Measurements from ENCODE around the gene DUSP6. TPM values are rescaled to one million over a fixed set of nuclear protein-coding genes. Genes with fewer than 3 reads are reported as not detected.

DUSP6 gene
- total and polyA plus RNA-seq, 2 donors (not counting 1 experiment from before 2014, with no cell fraction given), result 7.0 to 50.0 TPM

GRCh38 chr12:89353823-89354611, 1.7 kb upstream of the DUSP6 start:
- Histone ChIP-seq H3K4me3 (replicated peaks in 1 of 4; ENCODE audit: control extremely low read depth in 1 of 4, insufficient read depth in 1 of 4, low read depth in 3 of 4, low read length in 4 of 4) (peak overlapping the region; percentile 61 to 84 (median 66)), H3K9ac (ENCODE audit: insufficient read depth, low read length) (peak overlapping the region; percentile 95), H3K4me2 (ENCODE audit: extremely low read depth, insufficient read depth, low read length) (peak overlapping the region; percentile 94), H3K36me3 (ENCODE audit: control insufficient read depth, insufficient read depth, low read length) (peaks cover under 1% of the 10 kb centered on the region), H2AFZ (ENCODE audit: low read length) (peak overlapping the region; percentile 36), H3K27me3 (ENCODE audit: control insufficient read depth, insufficient read depth, low read length) (no peaks in the 10 kb centered on the region), H3K27ac (ENCODE audit: insufficient read depth, low read length) (peak overlapping the region; percentile 96), H4K20me1 (ENCODE audit: control insufficient read depth, extremely low read depth, insufficient read depth, low read length) (no peaks in the 10 kb centered on the region), H3K79me2 (ENCODE audit: control insufficient read depth, insufficient read depth, low read length) (peaks cover 37% of the 10 kb centered on the region), H3K9me3 (ENCODE audit: control insufficient read depth, insufficient read depth, low read depth, low read length) (no peaks in the 10 kb centered on the region), H3K4me1 (ENCODE audit: control insufficient read depth, extremely low read depth, insufficient read depth, low read length) (peaks cover 12% of the 10 kb centered on the region)
- TF ChIP-seq EZH2 (IDR thresholded peaks at IDR 0.05; ENCODE audit: low read length, missing control alignments) (no peak), CTCF (conservative IDR thresholded peaks at IDR 0.05 in 1 of 2, IDR thresholded peaks at IDR 0.05 in 1 of 2; ENCODE audit: low read depth in 1 of 2, low read length in 2 of 2) (no peak)
- peak; percentile 60 to 82 for DNase-seq (ENCODE audit: low read depth in 2 of 2)

GRCh38 chr12:89353188-89353822, 1.0 kb upstream of the DUSP6 start:
- Histone ChIP-seq H3K4me1 (ENCODE audit: control insufficient read depth, extremely low read depth, insufficient read depth, low read length) (peaks cover 14% of the 10 kb centered on the region), H3K4me2 (ENCODE audit: extremely low read depth, insufficient read depth, low read length) (peak overlapping the region; percentile 94), H3K9me3 (ENCODE audit: control insufficient read depth, insufficient read depth, low read depth, low read length) (no peaks in the 10 kb centered on the region), H3K27ac (ENCODE audit: insufficient read depth, low read length) (peak overlapping the region; percentile 96), H3K79me2 (ENCODE audit: control insufficient read depth, insufficient read depth, low read length) (peaks cover 45% of the 10 kb centered on the region), H4K20me1 (ENCODE audit: control insufficient read depth, extremely low read depth, insufficient read depth, low read length) (no peaks in the 10 kb centered on the region), H3K36me3 (ENCODE audit: control insufficient read depth, insufficient read depth, low read length) (peaks cover 4% of the 10 kb centered on the region), H3K9ac (ENCODE audit: insufficient read depth, low read length) (peak overlapping the region; percentile 95), H3K4me3 (replicated peaks in 1 of 4; ENCODE audit: control extremely low read depth in 1 of 4, insufficient read depth in 1 of 4, low read depth in 3 of 4, low read length in 4 of 4) (peak overlapping the region; percentile 61 to 92 (median 74)), H2AFZ (ENCODE audit: low read length) (peak overlapping the region; percentile 36), H3K27me3 (ENCODE audit: control insufficient read depth, insufficient read depth, low read length) (no peaks in the 10 kb centered on the region)
- TF ChIP-seq CTCF (conservative IDR thresholded peaks at IDR 0.05 in 1 of 2, IDR thresholded peaks at IDR 0.05 in 1 of 2; ENCODE audit: low read depth in 1 of 2, low read length in 2 of 2), result no peak
- no peak for TF ChIP-seq EZH2 (IDR thresholded peaks at IDR 0.05; ENCODE audit: low read length, missing control alignments)
- peak; percentile 64 to 78 for DNase-seq (ENCODE audit: low read depth in 2 of 2)

- Histone ChIP-seq H3K27me3 (ENCODE audit: control insufficient read depth, insufficient read depth, low read length) (no peaks in the 10 kb centered on the region), H3K4me2 (ENCODE audit: extremely low read depth, insufficient read depth, low read length) (peak overlapping the region; percentile 52), H3K9me3 (ENCODE audit: control insufficient read depth, insufficient read depth, low read depth, low read length) (no peaks in the 10 kb centered on the region), H2AFZ (ENCODE audit: low read length) (no peak overlapping the region), H3K79me2 (ENCODE audit: control insufficient read depth, insufficient read depth, low read length) (peaks cover 53% of the 10 kb centered on the region), H3K4me1 (ENCODE audit: control insufficient read depth, extremely low read depth, insufficient read depth, low read length) (peaks cover 17% of the 10 kb centered on the region), H3K36me3 (ENCODE audit: control insufficient read depth, insufficient read depth, low read length) (peaks cover 4% of the 10 kb centered on the region), H3K9ac (ENCODE audit: insufficient read depth, low read length) (peak overlapping the region; percentile 91), H4K20me1 (ENCODE audit: control insufficient read depth, extremely low read depth, insufficient read depth, low read length) (no peaks in the 10 kb centered on the region), H3K27ac (ENCODE audit: insufficient read depth, low read length) (peak overlapping the region; percentile 96), H3K4me3 (replicated peaks in 1 of 4; ENCODE audit: control extremely low read depth in 1 of 4, insufficient read depth in 1 of 4, low read depth in 3 of 4, low read length in 4 of 4) (peak overlapping the region; percentile 61 to 92 (median 74))
- no peak for DNase-seq (ENCODE audit: low read depth in 2 of 2)
- TF ChIP-seq EZH2 (IDR thresholded peaks at IDR 0.05; ENCODE audit: low read length, missing control alignments), result no peak
These were observed 134 bp downstream of the DUSP6 start for GRCh38 chr12:89352242-89352491.
